OCI-LY1 (cell line): ENCODE results near the gene SENP3.

Source experiments
- H2AFZ ChIP-seq: fragments of 200-600 bp; sonication (generic), shearing (Covaris generic); 2 replicates; pipeline ENCODE4 v1.6.0; 2014; ENCODE audit warnings: antibody characterized with exemption, mild to moderate bottlenecking, low read length
- H3F3A ChIP-seq: fragments of 200-600 bp; sonication (generic), shearing (Covaris generic); 2 replicates; pipeline ENCODE4 v1.6.0; 2014; ENCODE audit warnings: mild to moderate bottlenecking, antibody characterized with exemption, low read length, moderate library complexity; ENCODE audit not compliant: insufficient read depth
- H3K27ac ChIP-seq: fragments of 200-600 bp; sonication (generic); 2 replicates; pipeline ENCODE4 v1.5.1; 2014; ENCODE audit warnings: low read length, mixed run types, mild to moderate bottlenecking, low read depth; ENCODE audit not compliant: poor library complexity, severe bottlenecking
- H3K27me3 ChIP-seq: fragments of 200-600 bp; sonication (generic); 2 replicates; pipeline ENCODE4 v1.6.0; 2014; ENCODE audit warnings: antibody characterized with exemption, mild to moderate bottlenecking, low read length, moderate library complexity; ENCODE audit not compliant: insufficient read depth
- H3K36me3 ChIP-seq: fragments of 200-600 bp; sonication (generic); 2 replicates; pipeline ENCODE4 v1.6.1; 2014; ENCODE audit warnings: mild to moderate bottlenecking, antibody characterized with exemption, low read length, moderate library complexity, mixed read lengths; ENCODE audit not compliant: insufficient read depth
- H3K4me1 ChIP-seq: fragments of 200-600 bp; sonication (generic); 2 replicates; pipeline ENCODE4 v1.5.1; 2014; ENCODE audit warnings: mild to moderate bottlenecking, low read length, moderate library complexity; ENCODE audit not compliant: insufficient read depth, severe bottlenecking
- H3K4me2 ChIP-seq: fragments of 200-600 bp; sonication (generic), shearing (Covaris generic); 2 replicates; pipeline ENCODE4 v1.6.1; 2014; ENCODE audit warnings: low read length
- H3K4me3 ChIP-seq: fragments of 200-600 bp; sonication (generic); 2 replicates; pipeline ENCODE4 v1.5.1; 2014; ENCODE audit warnings: low read length, low read depth, mild to moderate bottlenecking, mixed read lengths; ENCODE audit not compliant: poor library complexity, severe bottlenecking
- H3K79me2 ChIP-seq: fragments of 200-600 bp; shearing (Covaris generic); 2 replicates; pipeline ENCODE4 v1.6.1; 2016; ENCODE audit warnings: mixed run types, low read length, mixed read lengths; ENCODE audit not compliant: insufficient read depth
- H3K9ac ChIP-seq: fragments of 200-600 bp; sonication (generic), shearing (Covaris generic); 2 replicates; pipeline ENCODE4 v1.6.1; 2014; ENCODE audit warnings: mild to moderate bottlenecking, low read length, mixed read lengths
- H3K9me2 ChIP-seq: fragments of 200-600 bp; sonication (generic), shearing (Covaris generic); 2 replicates; pipeline ENCODE4 v1.6.1; 2014; ENCODE audit warnings: low read depth, mild to moderate bottlenecking, low read length, mixed read lengths
- H3K9me3 ChIP-seq: fragments of 200-600 bp; shearing (Covaris generic); 2 replicates; pipeline ENCODE4 v1.6.1; 2014; ENCODE audit warnings: low read length, mixed read lengths
- H4K20me1 ChIP-seq: fragments of 200-600 bp; sonication (generic), shearing (Covaris generic); 2 replicates; pipeline ENCODE4 v1.6.0; 2016; ENCODE audit warnings: mild to moderate bottlenecking, low read length; ENCODE audit not compliant: insufficient read depth
- EZH2 ChIP-seq: fragments of 200-600 bp; sonication (generic), shearing (Covaris generic); IDR thresholded peaks from 2 replicates; pipeline ENCODE4 v1.8.0; 2017; ENCODE audit warnings: borderline replicate concordance, mixed run types, mild to moderate bottlenecking, antibody characterized with exemption, low read length, moderate library complexity, mixed read lengths
- TF ChIP-seq, protein P1 (sequence below): fragments of 200-600 bp; sonication (generic), shearing (Covaris generic); IDR thresholded peaks from 2 replicates; pipeline ENCODE4 v1.5.1; 2017; ENCODE audit warnings: mild to moderate bottlenecking, antibody characterized with exemption, low read length, moderate library complexity, mixed read lengths

The SENP3 gene

DNA sequence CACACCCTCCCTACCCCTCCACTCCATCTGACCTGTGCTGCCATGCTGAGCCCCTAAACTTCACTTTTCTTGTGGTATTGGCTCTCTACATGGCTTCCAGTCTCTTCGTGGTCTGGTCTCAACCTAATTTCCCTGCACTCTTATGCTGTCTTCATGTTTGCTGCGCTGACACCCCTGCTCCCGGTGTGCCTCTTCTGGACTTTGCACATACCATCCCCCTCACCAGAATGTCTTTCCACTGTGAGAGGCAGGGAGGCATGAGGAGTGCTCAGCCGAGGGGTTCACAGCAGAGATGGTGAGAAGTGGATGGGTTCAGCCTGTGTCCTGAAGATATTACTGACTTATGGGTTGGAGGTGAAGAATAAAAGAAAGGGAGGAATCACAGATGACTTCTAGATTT is 10.3 kb upstream of the SENP3 start:
- H2AFZ ChIP-seq = no peak overlapping the region
- H3K9me3 ChIP-seq = no peaks in the 10 kb centered on the region
- H3K27ac ChIP-seq = no peak overlapping the region
- no peaks in the 10 kb centered on the region for H3K36me3 ChIP-seq
- TF ChIP-seq EZH2 = no peak
- TF ChIP-seq, protein P1, sequence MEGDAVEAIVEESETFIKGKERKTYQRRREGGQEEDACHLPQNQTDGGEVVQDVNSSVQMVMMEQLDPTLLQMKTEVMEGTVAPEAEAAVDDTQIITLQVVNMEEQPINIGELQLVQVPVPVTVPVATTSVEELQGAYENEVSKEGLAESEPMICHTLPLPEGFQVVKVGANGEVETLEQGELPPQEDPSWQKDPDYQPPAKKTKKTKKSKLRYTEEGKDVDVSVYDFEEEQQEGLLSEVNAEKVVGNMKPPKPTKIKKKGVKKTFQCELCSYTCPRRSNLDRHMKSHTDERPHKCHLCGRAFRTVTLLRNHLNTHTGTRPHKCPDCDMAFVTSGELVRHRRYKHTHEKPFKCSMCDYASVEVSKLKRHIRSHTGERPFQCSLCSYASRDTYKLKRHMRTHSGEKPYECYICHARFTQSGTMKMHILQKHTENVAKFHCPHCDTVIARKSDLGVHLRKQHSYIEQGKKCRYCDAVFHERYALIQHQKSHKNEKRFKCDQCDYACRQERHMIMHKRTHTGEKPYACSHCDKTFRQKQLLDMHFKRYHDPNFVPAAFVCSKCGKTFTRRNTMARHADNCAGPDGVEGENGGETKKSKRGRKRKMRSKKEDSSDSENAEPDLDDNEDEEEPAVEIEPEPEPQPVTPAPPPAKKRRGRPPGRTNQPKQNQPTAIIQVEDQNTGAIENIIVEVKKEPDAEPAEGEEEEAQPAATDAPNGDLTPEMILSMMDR = no peak
- H3K27me3 ChIP-seq = peaks cover 16% of the 10 kb centered on the region
- no peaks in the 10 kb centered on the region for H3K9me2 ChIP-seq
- no peak overlapping the region for H3K4me3 ChIP-seq
- peaks cover 4% of the 10 kb centered on the region for H3K4me1 ChIP-seq
- no peaks in the 10 kb centered on the region for H3K79me2 ChIP-seq
- no peak overlapping the region for H3K4me2 ChIP-seq
- no peak overlapping the region for H3K9ac ChIP-seq
- no peaks in the 10 kb centered on the region for H3F3A ChIP-seq
- H4K20me1 ChIP-seq = no peaks in the 10 kb centered on the region

DNA sequence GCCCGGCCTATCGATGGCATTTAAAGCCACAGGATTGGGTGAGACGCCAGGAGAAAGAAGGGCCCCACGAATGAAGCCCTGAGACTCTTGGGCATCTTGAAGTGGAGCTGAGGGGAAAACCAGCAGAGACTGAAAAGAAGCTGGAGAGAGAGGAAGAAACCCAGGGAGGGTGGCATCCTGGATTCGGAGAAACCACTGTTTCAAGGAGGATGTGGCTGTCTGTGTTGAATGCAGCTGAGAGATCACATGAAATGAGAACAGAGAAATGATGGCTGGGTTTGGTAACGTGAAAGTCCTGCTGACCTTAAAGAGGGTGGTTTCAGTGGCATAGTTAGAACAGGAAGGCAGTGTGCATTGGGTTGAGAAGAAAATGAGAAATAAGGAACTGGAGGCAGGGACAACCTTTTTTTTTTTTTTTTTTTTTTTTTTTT is 9.1 kb upstream of the SENP3 start:
- TF ChIP-seq, protein P1 = no peak
- TF ChIP-seq EZH2 = no peak
- H3K36me3 ChIP-seq = no peaks in the 10 kb centered on the region
- no peaks in the 10 kb centered on the region for H3F3A ChIP-seq
- no peak overlapping the region for H2AFZ ChIP-seq
- no peaks in the 10 kb centered on the region for H3K9me2 ChIP-seq
- no peaks in the 10 kb centered on the region for H4K20me1 ChIP-seq
- no peaks in the 10 kb centered on the region for H3K9me3 ChIP-seq
- H3K4me2 ChIP-seq = no peak overlapping the region
- no peak overlapping the region for H3K27ac ChIP-seq
- no peak overlapping the region for H3K9ac ChIP-seq
- H3K79me2 ChIP-seq = no peaks in the 10 kb centered on the region
- no peak overlapping the region for H3K4me3 ChIP-seq
- peaks cover 16% of the 10 kb centered on the region for H3K27me3 ChIP-seq
- peaks cover 4% of the 10 kb centered on the region for H3K4me1 ChIP-seq

DNA sequence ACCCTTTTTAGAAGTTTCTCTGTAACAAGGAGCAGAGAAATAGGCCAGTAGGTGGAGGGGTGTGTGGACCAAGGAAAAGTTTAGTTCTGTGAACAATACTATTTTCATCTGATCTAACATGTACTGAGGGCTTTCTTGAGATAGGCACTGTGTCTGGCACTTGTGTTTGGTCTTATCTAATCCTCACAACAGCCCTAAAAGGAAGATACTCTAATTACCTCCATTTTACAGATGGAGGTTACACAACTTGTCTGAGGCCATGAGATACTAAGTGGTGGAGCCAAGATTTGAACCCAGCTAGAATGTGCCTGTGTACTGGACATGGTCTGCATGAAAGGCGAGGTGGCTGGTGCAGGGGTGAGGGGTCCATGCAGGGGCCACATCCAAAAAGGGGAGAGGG is 8.4 kb upstream of the SENP3 start:
- H3K36me3 ChIP-seq = no peaks in the 10 kb centered on the region
- H4K20me1 ChIP-seq = no peaks in the 10 kb centered on the region
- H3K9me3 ChIP-seq = no peaks in the 10 kb centered on the region
- no peaks in the 10 kb centered on the region for H3K9me2 ChIP-seq
- peaks cover 16% of the 10 kb centered on the region for H3K27me3 ChIP-seq
- H3K4me2 ChIP-seq = no peak overlapping the region
- H3K79me2 ChIP-seq = no peaks in the 10 kb centered on the region
- no peak for TF ChIP-seq EZH2
- TF ChIP-seq, protein P1 = no peak
- peaks cover 11% of the 10 kb centered on the region for H3K4me1 ChIP-seq
- no peak overlapping the region for H3K4me3 ChIP-seq
- H3F3A ChIP-seq = no peaks in the 10 kb centered on the region
- H2AFZ ChIP-seq = no peak overlapping the region
- H3K9ac ChIP-seq = no peak overlapping the region
- no peak overlapping the region for H3K27ac ChIP-seq
